ENCODE measurements around the gene FLT1.

- no peak for TF ChIP-seq CTCF (IDR thresholded peaks at IDR 0.05)
- TF ChIP-seq EP300 (IDR thresholded peaks at IDR 0.05), result no peak
- TF ChIP-seq POLR2A (IDR thresholded peaks at IDR 0.05), result no peak
These were observed 74.2 kb downstream of the FLT1 start for GRCh38 chr13:28420704-28421103.
